IPS-18a (cell line): ENCODE results near the gene TRIO.

Source experiments
- H3K27ac ChIP-seq: one replicate; pipeline ENCODE4 v1.5.1; 2013; ENCODE audit warnings: low read length
- H3K27me3 ChIP-seq: one replicate; pipeline ENCODE4 v1.6.1; 2013; ENCODE audit warnings: mild to moderate bottlenecking, low read length; ENCODE audit not compliant: control insufficient read depth, insufficient read depth
- H3K36me3 ChIP-seq: one replicate; pipeline ENCODE4 v1.6.1; 2013; ENCODE audit warnings: low read depth, low read length; ENCODE audit not compliant: control insufficient read depth
- H3K4me1 ChIP-seq: one replicate; pipeline ENCODE4 v1.6.1; 2013; ENCODE audit warnings: low read depth, low read length; ENCODE audit not compliant: control insufficient read depth
- H3K4me3 ChIP-seq: one replicate; pipeline ENCODE4 v1.5.1; 2013; ENCODE audit warnings: low read length
- H3K9ac ChIP-seq: one replicate; pipeline ENCODE4 v1.6.1; 2013; ENCODE audit warnings: mild to moderate bottlenecking, low read length, moderate library complexity
- H3K9me3 ChIP-seq: one replicate; pipeline ENCODE4 v1.6.1; 2013; ENCODE audit warnings: low read depth, low read length; ENCODE audit not compliant: control insufficient read depth

The TRIO gene

GRCh38 chr5:14438195-14438606 lies 295.1 kb downstream of the TRIO start:
- peaks cover 3% of the 10 kb centered on the region for H3K4me1 ChIP-seq
- H3K27me3 ChIP-seq = no peaks in the 10 kb centered on the region
- no peak overlapping the region for H3K27ac ChIP-seq
- no peak overlapping the region for H3K4me3 ChIP-seq
- no peak overlapping the region for H3K9ac ChIP-seq
- H3K9me3 ChIP-seq = no peaks in the 10 kb centered on the region
- H3K36me3 ChIP-seq = no peaks in the 10 kb centered on the region

- H3K4me3 ChIP-seq = no peak overlapping the region
- no peak overlapping the region for H3K27ac ChIP-seq
- H3K27me3 ChIP-seq = no peaks in the 10 kb centered on the region
- H3K9ac ChIP-seq = no peak overlapping the region
- H3K9me3 ChIP-seq = no peaks in the 10 kb centered on the region
- no peaks in the 10 kb centered on the region for H3K36me3 ChIP-seq
- H3K4me1 ChIP-seq = no peaks in the 10 kb centered on the region
These were observed 296.1 kb downstream of the TRIO start for GRCh38 chr5:14439087-14439871.

- H3K4me3 ChIP-seq = no peak overlapping the region
- no peak overlapping the region for H3K9ac ChIP-seq
- H3K27me3 ChIP-seq = no peaks in the 10 kb centered on the region
- H3K36me3 ChIP-seq = no peaks in the 10 kb centered on the region
- H3K4me1 ChIP-seq = peaks cover 4% of the 10 kb centered on the region
- H3K9me3 ChIP-seq = no peaks in the 10 kb centered on the region
- H3K27ac ChIP-seq = no peak overlapping the region
These were observed 297.1 kb downstream of the TRIO start for GRCh38 chr5:14440223-14440581.

GRCh38 chr5:14440582-14441431 lies 297.7 kb downstream of the TRIO start:
- Histone ChIP-seq H3K4me1 (peaks cover 10% of the 10 kb centered on the region), H3K36me3 (no peaks in the 10 kb centered on the region), H3K9ac (no peak overlapping the region), H3K4me3 (no peak overlapping the region), H3K9me3 (no peaks in the 10 kb centered on the region), H3K27ac (no peak overlapping the region), H3K27me3 (no peaks in the 10 kb centered on the region)

- Histone ChIP-seq H3K9ac (no peak overlapping the region), H3K27ac (no peak overlapping the region), H3K27me3 (no peaks in the 10 kb centered on the region), H3K4me1 (peaks cover 16% of the 10 kb centered on the region), H3K4me3 (no peak overlapping the region), H3K36me3 (no peaks in the 10 kb centered on the region), H3K9me3 (no peaks in the 10 kb centered on the region)
These were observed 298.5 kb downstream of the TRIO start for GRCh38 chr5:14441641-14442040.

GRCh38 chr5:14442536-14442935 lies 299.4 kb downstream of the TRIO start:
- Histone ChIP-seq H3K36me3 (no peaks in the 10 kb centered on the region), H3K4me3 (no peak overlapping the region), H3K27ac (no peak overlapping the region), H3K4me1 (peaks cover 17% of the 10 kb centered on the region), H3K9me3 (no peaks in the 10 kb centered on the region), H3K27me3 (no peaks in the 10 kb centered on the region), H3K9ac (no peak overlapping the region)

GRCh38 chr5:14443671-14444093 lies 300.5 kb downstream of the TRIO start:
- no peaks in the 10 kb centered on the region for H3K27me3 ChIP-seq
- peaks cover 23% of the 10 kb centered on the region for H3K4me1 ChIP-seq
- H3K27ac ChIP-seq = no peak overlapping the region
- H3K9ac ChIP-seq = no peak overlapping the region
- no peak overlapping the region for H3K4me3 ChIP-seq
- no peaks in the 10 kb centered on the region for H3K9me3 ChIP-seq
- H3K36me3 ChIP-seq = no peaks in the 10 kb centered on the region

GRCh38 chr5:14444161-14444560 lies 301.0 kb downstream of the TRIO start:
- Histone ChIP-seq H3K9ac (no peak overlapping the region), H3K4me1 (peaks cover 23% of the 10 kb centered on the region), H3K4me3 (no peak overlapping the region), H3K9me3 (no peaks in the 10 kb centered on the region), H3K36me3 (no peaks in the 10 kb centered on the region), H3K27me3 (no peaks in the 10 kb centered on the region), H3K27ac (no peak overlapping the region)

GRCh38 chr5:14445013-14445412 lies 301.9 kb downstream of the TRIO start:
- Histone ChIP-seq H3K4me3 (no peak overlapping the region), H3K9me3 (no peaks in the 10 kb centered on the region), H3K27me3 (no peaks in the 10 kb centered on the region), H3K27ac (no peak overlapping the region), H3K9ac (no peak overlapping the region), H3K36me3 (no peaks in the 10 kb centered on the region), H3K4me1 (peaks cover 23% of the 10 kb centered on the region)

- Histone ChIP-seq H3K4me1 (peaks cover 23% of the 10 kb centered on the region), H3K9me3 (no peaks in the 10 kb centered on the region), H3K36me3 (no peaks in the 10 kb centered on the region), H3K4me3 (peak overlapping the region; percentile 43), H3K27ac (peak overlapping the region; percentile 42), H3K27me3 (no peaks in the 10 kb centered on the region), H3K9ac (no peak overlapping the region)
These were observed 302.6 kb downstream of the TRIO start for GRCh38 chr5:14445576-14446290.
